Thymus (tissue), 11 donors: ENCODE results near the gene SETX. TPM values are rescaled to one million over a fixed set of nuclear protein-coding genes. Genes with fewer than 3 reads are reported as not detected.
A peak's percentile ranks its signal among the peaks of the same experiment; 100 is the strongest.

Source experiments
- DNase-seq, 9 donors: peaks; one replicate each; pipeline ENCODE4 v3.0.0-alpha.2; 2013; ENCODE audit warnings: low spot score in 9 of 9, low read depth in 6 of 9, missing footprints in 1 of 9
- H3K27ac ChIP-seq, 2 donors: one replicate each; pipeline ENCODE4 v1.5.1; 2013; ENCODE audit warnings: control low read depth in 1 of 2, low read depth in 1 of 2, low read length in 1 of 2, mild to moderate bottlenecking in 1 of 2, moderate library complexity in 1 of 2
- H3K27me3 ChIP-seq, 2 donors: one replicate each; pipeline ENCODE4 v1.5.1; 2013; ENCODE audit warnings: low read length in 1 of 2; ENCODE audit not compliant: control insufficient read depth in 2 of 2, insufficient read depth in 1 of 2
- H3K36me3 ChIP-seq, 2 donors: one replicate each; pipeline ENCODE4 v1.5.1; 2013; ENCODE audit warnings: low read length in 1 of 2, mild to moderate bottlenecking in 1 of 2, moderate library complexity in 1 of 2; ENCODE audit not compliant: control insufficient read depth in 2 of 2, insufficient read depth in 2 of 2
- H3K4me1 ChIP-seq, 2 donors: one replicate each; pipeline ENCODE4 v1.5.1; 2013; ENCODE audit warnings: low read length in 2 of 2; ENCODE audit not compliant: control insufficient read depth in 2 of 2, insufficient read depth in 2 of 2
- H3K4me3 ChIP-seq, 2 donors: one replicate each; pipeline ENCODE4 v1.5.1; 2013; ENCODE audit warnings: low read length in 2 of 2, control low read depth in 1 of 2, mild to moderate bottlenecking in 1 of 2
- H3K9me3 ChIP-seq, 2 donors: one replicate each; pipeline ENCODE4 v1.5.1; 2013; ENCODE audit warnings: low read length in 1 of 2, mild to moderate bottlenecking in 1 of 2; ENCODE audit not compliant: control insufficient read depth in 2 of 2, insufficient read depth in 1 of 2
- WGBS: extraction: QIAGEN DNeasy Blood & Tissue Kit; methylation state at CpG from one replicate; pipeline ENCODE4 v1.1.7; 2013; 5-methylcytosine and 5-hydroxymethylcytosine counted together
- polyA plus RNA-seq: library from polyadenylated mRNA; stranded (reverse); fragments of 200-250 nt; gene quantifications from one replicate; pipeline ENCODE4 v1.2.3, GENCODE V29; 2013
- total RNA-seq: library from RNA; stranded (reverse); fragments of 120-200 nt; gene quantifications from one replicate; pipeline ENCODE4 v1.2.4, GENCODE V29; 2013
- donor health status: healthy.

SETX gene
- total and polyA plus RNA-seq, 2 donors = 43.1 to 50.7 TPM

DNA sequence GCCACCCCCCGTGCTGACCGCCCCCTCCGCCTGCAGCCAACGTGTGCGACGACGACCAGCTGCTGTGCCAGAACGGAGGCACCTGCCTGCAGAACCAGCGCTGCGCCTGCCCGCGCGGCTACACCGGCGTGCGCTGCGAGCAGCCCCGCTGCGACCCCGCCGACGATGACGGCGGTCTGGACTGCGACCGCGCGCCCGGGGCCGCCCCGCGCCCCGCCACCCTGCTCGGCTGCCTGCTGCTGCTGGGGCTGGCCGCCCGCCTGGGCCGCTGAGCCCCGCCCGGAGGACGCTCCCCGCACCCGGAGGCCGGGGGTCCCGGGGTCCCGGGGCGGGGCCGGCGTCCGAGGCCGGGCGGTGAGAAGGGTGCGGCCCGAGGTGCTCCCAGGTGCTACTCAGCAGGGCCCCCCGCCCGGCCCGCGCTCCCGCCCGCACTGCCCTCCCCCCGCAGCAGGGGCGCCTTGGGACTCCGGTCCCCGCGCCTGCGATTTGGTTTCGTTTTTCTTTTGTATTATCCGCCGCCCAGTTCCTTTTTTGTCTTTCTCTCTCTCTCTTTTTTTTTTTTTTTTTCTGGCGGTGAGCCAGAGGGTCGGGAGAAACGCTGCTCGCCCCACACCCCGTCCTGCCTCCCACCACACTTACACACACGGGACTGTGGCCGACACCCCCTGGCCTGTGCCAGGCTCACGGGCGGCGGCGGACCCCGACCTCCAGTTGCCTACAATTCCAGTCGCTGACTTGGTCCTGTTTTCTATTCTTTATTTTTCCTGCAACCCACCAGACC lies 112.8 kb downstream of the SETX start:
- Histone ChIP-seq H3K27ac (no peak overlapping the region), H3K4me1 (peaks cover 10 to 33% of the 10 kb centered on the region in 2 donors), H3K9me3 (no peaks in the 10 kb centered on the region), H3K27me3 (peaks cover 2 to 95% of the 10 kb centered on the region in 2 donors), H3K4me3 (peak overlapping the region; percentile 53 to 72), H3K36me3 (no peaks in the 10 kb centered on the region)
- peak in 4 of 9 donors; percentile 21 to 72 (median 44) for DNase-seq
- WGBS = under 1% methylated on average over 81 of the region's 81 CpGs

- under 1% methylated on average over 33 of the region's 33 CpGs for WGBS
- peak in 1 of 9 donors; percentile 22 for DNase-seq
Observed at GRCh38 chr9:132241483-132241839, 113.3 kb downstream of the SETX start.

DNA sequence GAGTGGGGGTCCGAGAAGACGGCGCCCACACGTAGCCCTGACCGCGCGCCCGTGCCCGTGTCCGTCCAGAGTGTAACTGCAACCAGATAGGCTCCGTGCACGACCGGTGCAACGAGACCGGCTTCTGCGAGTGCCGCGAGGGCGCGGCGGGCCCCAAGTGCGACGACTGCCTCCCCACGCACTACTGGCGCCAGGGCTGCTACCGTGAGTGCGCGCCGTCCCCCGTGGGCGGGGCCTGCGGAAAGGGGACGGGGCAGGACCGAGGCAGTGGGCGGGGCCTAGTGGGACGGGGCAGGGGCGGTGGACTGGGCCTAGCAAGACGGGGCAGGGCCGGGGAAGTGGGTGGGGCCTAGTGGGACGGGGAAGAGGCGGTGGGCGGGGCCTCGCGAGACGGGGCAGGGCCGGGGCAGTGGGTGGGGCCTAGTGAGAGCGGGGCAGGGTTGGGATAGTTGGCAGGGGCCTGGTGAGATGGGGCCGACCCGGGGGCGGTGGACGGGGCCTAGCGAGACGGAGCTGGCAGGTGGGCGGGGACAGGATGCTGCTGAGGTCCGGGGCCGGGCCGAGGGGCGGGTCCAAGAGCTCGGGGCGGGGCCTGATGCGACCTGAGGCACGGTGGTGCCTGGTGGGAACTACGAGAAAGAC lies 113.8 kb downstream of the SETX start:
- peak overlapping the region; percentile 53 to 72 for H3K4me3 ChIP-seq
- H3K27me3 ChIP-seq = peaks cover 0 to 89% of the 10 kb centered on the region in 2 donors
- DNase-seq = peak; percentile 69 to 94 (median 89)
- peak overlapping the region in 1 of 2 donors; percentile 25 for H3K27ac ChIP-seq
- no peaks in the 10 kb centered on the region for H3K36me3 ChIP-seq
- 5% methylated on average over 63 of the region's 63 CpGs for WGBS
- no peaks in the 10 kb centered on the region for H3K9me3 ChIP-seq
- H3K4me1 ChIP-seq = peaks cover 10 to 33% of the 10 kb centered on the region in 2 donors

More at GRCh38 chr9:132241483-132241839, 113.3 kb downstream of the SETX start:
- no peaks in the 10 kb centered on the region for H3K9me3 ChIP-seq
- peaks cover 0 to 93% of the 10 kb centered on the region in 2 donors for H3K27me3 ChIP-seq
- no peak overlapping the region for H3K27ac ChIP-seq
- peaks cover 10 to 33% of the 10 kb centered on the region in 2 donors for H3K4me1 ChIP-seq
- H3K4me3 ChIP-seq = peak overlapping the region; percentile 53 to 72
- H3K36me3 ChIP-seq = no peaks in the 10 kb centered on the region

- 71% methylated on average over 21 of the region's 21 CpGs for WGBS
- no peaks in the 10 kb centered on the region for H3K36me3 ChIP-seq
- H3K4me3 ChIP-seq = peak overlapping the region in 1 of 2 donors; percentile 72
- peaks cover 10 to 33% of the 10 kb centered on the region in 2 donors for H3K4me1 ChIP-seq
- H3K27ac ChIP-seq = no peak overlapping the region
- peaks cover 0 to 81% of the 10 kb centered on the region in 2 donors for H3K27me3 ChIP-seq
- H3K9me3 ChIP-seq = no peaks in the 10 kb centered on the region
- DNase-seq = peak in 1 of 9 donors; percentile 15
Observed at GRCh38 chr9:132239999-132240840, 114.6 kb downstream of the SETX start.

- H3K4me3 ChIP-seq = no peak overlapping the region
- no peaks in the 10 kb centered on the region for H3K36me3 ChIP-seq
- peak in 1 of 9 donors; percentile 20 for DNase-seq
- no peak overlapping the region for H3K27ac ChIP-seq
- no peaks in the 10 kb centered on the region for H3K9me3 ChIP-seq
- 7% methylated on average over 3 of the region's 3 CpGs for WGBS
- peaks cover 10 to 33% of the 10 kb centered on the region in 2 donors for H3K4me1 ChIP-seq
- peaks cover 0 to 74% of the 10 kb centered on the region in 2 donors for H3K27me3 ChIP-seq
Observed at GRCh38 chr9:132239518-132239917, 115.3 kb downstream of the SETX start.

GRCh38 chr9:132238992-132239391 lies 115.8 kb downstream of the SETX start:
- WGBS = 86% methylated on average over 19 of the region's 19 CpGs
- DNase-seq = no peak
- Histone ChIP-seq H3K9me3 (no peaks in the 10 kb centered on the region), H3K27ac (no peak overlapping the region), H3K27me3 (peaks cover 0 to 72% of the 10 kb centered on the region in 2 donors), H3K4me1 (peaks cover 10 to 33% of the 10 kb centered on the region in 2 donors), H3K36me3 (no peaks in the 10 kb centered on the region), H3K4me3 (no peak overlapping the region)

GRCh38 chr9:132238026-132238972 lies 116.5 kb downstream of the SETX start:
- H3K4me1 ChIP-seq = peaks cover 10 to 30% of the 10 kb centered on the region in 2 donors
- H3K27me3 ChIP-seq = peaks cover 0 to 66% of the 10 kb centered on the region in 2 donors
- no peak overlapping the region for H3K27ac ChIP-seq
- H3K36me3 ChIP-seq = no peaks in the 10 kb centered on the region
- 90% methylated on average over 22 of the region's 22 CpGs for WGBS
- no peak for DNase-seq
- no peak overlapping the region for H3K4me3 ChIP-seq
- no peaks in the 10 kb centered on the region for H3K9me3 ChIP-seq

- Histone ChIP-seq H3K4me1 (peaks cover 5 to 23% of the 10 kb centered on the region in 2 donors), H3K4me3 (no peak overlapping the region), H3K27ac (no peak overlapping the region), H3K36me3 (no peaks in the 10 kb centered on the region), H3K27me3 (peaks cover 0 to 59% of the 10 kb centered on the region in 2 donors), H3K9me3 (no peaks in the 10 kb centered on the region)
- 88% methylated on average over 9 of the region's 9 CpGs for WGBS
- DNase-seq = no peak
Observed at GRCh38 chr9:132237481-132237880, 117.3 kb downstream of the SETX start.
